HG03066 (cell line): ENCODE results near the gene SLC12A2.

Experiments
- ATAC-seq: cut with Tn5 transposase; IDR thresholded peaks from one replicate; pipeline ENCODE4 v1.9.1; 2021; ENCODE audit warnings: low read depth; ENCODE audit not compliant: unreplicated experiment

The SLC12A2 gene

GRCh38 chr5:128083033-128083810, at the start of gene SLC12A2:
Gene SLC12A2 (plus strand): TSS chr5:128083766. CDS start chr5:128083955, 189 bp downstream.
- peak; percentile 57 for ATAC-seq

GRCh38 chr5:128035689-128036088, 47.9 kb upstream of the SLC12A2 start:
- no peak for ATAC-seq

GRCh38 chr5:128036950-128037349, 46.6 kb upstream of the SLC12A2 start:
- no peak for ATAC-seq

GRCh38 chr5:128038643-128039042, 44.9 kb upstream of the SLC12A2 start:
- no peak for ATAC-seq

GRCh38 chr5:128040927-128041326, 42.6 kb upstream of the SLC12A2 start:
- ATAC-seq: no peak

GRCh38 chr5:128052780-128053179, 30.8 kb upstream of the SLC12A2 start:
- no peak for ATAC-seq

GRCh38 chr5:128053291-128053954, 30.1 kb upstream of the SLC12A2 start:
- no peak for ATAC-seq

DNA sequence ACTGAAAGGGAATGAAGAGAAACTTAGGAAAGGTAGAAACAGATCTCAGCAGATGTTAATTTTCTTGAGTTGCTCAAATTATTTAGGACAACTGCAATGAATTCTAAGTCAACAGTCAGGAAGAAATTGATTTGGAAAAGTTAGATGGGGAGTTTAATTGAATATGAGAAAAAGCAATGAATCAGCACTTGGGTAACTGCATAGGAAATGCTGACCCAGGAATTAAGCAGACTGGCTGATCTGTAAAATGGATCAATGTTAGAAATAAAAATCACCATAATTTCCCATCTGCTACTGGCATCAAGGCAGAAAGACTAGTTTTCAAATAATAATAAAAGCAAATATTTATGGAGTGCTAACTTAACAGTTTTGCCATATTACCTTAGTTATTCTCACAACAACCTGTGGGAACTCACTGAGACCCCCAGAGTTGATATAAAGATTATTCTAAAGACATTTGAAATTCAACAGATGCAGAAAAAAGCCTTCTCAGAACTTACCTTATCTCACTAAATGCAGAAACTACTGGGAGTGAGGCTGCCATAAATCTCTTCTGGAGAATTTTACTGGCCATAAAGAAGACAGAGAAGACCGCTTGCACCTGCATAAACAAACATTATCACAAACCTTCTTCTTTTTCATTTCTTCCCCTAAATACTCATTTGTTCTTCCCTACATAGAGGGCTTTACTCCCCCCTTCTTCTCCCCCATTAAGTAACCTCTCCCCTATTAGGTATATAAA, 22.8 kb upstream of the SLC12A2 start:
- ATAC-seq: no peak

DNA sequence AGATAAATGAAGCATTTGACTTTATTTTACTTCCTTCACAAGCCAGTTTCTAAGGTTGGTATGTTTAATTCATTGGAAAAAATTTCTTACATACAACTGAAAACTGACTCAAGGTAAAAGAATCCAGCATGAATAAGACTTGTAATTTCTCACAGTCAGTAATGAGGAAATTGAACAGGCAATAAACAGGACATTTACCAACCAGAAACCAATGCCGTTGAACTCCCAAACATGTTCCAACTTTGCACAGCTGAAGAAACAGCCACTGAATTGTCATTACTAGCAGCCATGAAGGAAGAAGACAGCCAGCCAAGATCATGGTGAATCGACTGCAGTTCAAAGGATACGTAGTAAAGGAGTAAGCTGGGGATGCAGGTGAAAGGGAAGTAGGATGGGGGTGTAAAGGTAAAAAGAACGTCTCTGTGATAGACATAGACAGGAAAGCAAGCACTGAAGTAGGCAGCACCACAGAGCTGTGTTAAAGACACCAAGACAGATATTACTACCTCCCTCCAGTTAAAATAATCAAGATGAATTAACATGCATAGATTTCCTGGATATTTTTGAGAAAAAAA, 21.3 kb upstream of the SLC12A2 start:
- ATAC-seq: no peak

DNA sequence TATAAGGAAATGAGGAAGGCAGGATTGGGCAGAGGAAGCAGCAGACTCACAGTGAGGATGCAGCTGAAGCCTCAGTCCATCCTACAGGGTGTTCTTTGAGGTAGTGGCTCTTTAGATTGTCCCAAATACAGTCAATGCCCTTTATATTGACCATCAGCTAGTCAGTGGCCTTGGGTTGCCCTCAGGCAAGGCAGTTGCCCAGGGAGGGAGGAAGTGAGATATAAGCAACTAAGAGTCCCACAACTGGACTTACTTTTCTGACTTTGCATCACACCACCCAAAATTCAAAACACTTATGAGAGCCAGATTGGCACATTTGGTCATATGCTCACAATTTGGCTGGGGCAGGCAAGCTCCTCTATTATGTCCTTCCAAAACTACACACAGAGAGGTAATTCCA, 9.4 kb upstream of the SLC12A2 start:
- no peak for ATAC-seq

- ATAC-seq: no peak
Measured at GRCh38 chr5:128074953-128075352, 8.6 kb upstream of the SLC12A2 start.

DNA sequence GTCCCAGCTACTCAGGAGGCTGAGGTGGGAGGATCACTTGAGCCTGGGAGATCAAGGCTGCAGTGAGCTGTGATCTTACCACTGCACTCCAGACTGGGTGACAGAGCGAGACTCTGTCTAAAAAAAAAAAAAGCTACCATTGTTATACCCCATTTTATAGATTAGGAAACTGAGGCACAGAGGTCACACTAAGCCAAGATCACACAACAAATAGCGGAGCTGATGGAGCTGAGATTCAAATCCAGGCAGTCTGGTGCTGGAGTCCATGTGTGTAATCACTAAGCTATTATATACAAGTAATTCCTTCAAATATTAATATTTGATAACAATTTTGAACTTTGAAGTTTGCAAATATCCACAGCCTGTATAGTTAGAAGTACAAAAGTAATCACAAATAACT, 6.0 kb upstream of the SLC12A2 start:
- ATAC-seq: no peak

- no peak for ATAC-seq
Measured at GRCh38 chr5:128081111-128081851, 2.3 kb upstream of the SLC12A2 start.

DNA sequence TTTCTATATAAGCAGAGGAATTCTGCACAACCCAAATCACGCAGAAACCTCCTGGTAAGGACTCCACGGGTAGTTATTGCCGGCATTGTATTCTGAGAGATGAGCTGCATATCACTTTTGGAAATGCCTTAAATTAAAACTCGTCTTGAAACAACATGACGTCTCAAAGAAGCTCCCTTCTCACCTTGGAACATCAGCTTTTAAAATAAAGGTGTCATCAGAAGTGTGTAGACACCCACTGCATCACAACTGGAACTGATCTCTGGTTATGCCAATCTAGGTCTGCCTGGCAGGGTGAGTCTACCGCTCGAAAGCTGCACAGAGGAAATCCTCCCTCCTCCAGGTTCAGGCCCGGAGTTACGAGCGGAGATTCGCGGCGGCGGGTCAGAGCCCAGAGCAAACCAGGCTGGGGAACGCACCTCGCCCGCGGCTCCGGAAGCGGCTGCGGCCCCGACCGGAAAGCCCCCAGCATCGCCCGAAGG, 974 bp upstream of the SLC12A2 start:
- ATAC-seq: peak; percentile 12

GRCh38 chr5:128083811-128084227, 253 bp downstream of the SLC12A2 start:
- peak; percentile 23 for ATAC-seq

DNA sequence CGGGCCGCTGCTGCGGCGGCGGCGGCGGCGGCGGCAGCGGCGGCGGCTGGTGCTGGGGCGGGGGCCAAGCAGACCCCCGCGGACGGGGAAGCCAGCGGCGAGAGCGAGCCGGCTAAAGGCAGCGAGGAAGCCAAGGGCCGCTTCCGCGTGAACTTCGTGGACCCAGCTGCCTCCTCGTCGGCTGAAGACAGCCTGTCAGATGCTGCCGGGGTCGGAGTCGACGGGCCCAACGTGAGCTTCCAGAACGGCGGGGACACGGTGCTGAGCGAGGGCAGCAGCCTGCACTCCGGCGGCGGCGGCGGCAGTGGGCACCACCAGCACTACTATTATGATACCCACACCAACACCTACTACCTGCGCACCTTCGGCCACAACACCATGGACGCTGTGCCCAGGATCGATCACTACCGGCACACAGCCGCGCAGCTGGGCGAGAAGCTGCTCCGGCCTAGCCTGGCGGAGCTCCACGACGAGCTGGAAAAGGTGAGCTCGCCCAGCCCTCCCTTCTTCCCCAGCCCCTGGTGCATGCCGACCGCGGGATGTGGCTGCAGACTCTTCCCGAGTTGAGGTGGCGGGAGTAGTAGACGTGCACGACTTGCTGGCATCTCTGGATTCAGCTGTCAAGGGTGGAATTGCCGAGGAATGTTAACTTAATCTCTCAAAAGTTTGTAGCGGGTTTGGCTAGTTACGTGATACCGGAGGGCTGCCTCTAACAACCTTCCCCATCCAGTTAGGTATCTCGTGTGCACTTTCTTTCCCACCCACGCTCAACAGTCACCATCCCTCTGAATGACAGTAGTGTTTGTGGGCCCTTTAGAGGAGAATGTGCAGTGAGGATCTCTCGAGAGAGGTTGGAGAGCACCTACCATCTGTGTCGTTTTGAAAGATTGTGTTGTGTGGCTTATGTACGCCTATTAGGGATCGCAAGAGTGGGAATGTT, 932 bp downstream of the SLC12A2 start:
- peak; percentile 14 for ATAC-seq

DNA sequence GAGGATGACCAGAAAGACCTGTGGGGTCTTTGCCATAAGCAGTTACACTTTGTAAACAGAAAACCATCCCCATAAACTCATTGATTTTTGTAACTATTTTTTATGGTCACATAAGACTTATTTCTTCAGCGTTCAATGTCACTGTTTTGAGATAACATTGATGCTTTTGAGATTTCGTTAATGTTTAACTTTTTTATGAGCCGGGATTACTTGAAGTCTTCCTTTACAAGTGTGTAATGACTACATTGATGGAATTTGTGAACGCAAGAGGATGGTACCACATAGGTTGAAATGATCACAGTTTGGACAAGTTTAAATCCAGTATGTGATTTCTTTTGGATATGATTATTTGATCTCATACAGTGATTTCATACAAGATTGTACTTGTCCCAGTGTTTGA, 1.8 kb downstream of the SLC12A2 start:
- no peak for ATAC-seq

DNA sequence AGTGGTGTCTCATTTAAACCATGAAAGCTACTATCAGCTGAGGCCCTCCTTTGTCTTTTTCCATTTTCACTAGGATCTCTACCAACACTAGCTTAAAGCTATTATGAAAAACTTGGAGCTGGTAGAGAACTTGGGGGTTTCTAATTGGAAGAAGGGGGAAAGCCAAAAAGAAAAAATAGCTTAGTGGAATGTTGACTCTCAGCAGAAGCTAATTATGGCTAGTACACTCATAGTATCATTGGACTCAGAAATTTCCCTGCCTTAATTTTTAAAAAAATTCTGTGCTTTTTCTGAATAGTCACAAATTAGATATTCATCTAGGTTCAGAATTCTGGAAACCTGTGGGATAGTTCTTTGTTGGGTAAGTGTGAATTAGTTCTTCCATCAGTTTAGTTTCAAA, 8.0 kb downstream of the SLC12A2 start:
- no peak for ATAC-seq

DNA sequence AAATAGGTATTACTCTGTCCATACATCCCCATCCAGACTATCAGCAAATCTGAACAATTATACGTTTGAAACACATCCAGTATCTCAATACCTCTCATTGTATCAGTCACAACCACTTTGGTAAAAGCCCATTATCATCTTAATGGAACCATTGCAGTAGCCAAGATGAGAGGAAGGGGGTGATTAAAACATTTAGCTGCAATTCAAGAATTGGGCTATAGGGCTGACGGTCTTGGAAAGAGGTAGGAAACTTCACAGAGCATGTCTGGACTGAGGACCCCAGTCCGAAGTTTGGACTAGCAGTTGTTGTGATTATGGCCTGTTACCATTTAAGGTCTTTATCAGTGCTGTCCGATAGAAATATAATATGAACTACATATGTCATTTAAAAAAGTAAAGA, 8.6 kb downstream of the SLC12A2 start:
- ATAC-seq: no peak
